Prostate gland (tissue), 2 donors: Measurements from ENCODE around the gene GRID2. TPM values are rescaled to one million over a fixed set of nuclear protein-coding genes. Genes with fewer than 3 reads are reported as not detected.

Source experiments
- DNase-seq: peaks from one replicate; pipeline ENCODE4 v3.0.0-alpha.2; 2019; ENCODE audit warnings: low spot score
- H3K27ac ChIP-seq, 2 donors: fragments of 200-600 bp; sonication (generic); 2 replicates each; pipeline ENCODE4 v1.5.1; 2017 to 2019
- H3K27me3 ChIP-seq: fragments of 200-600 bp; sonication (generic); replicated peaks from 2 replicates; pipeline ENCODE4 v1.5.1; 2019; ENCODE audit not compliant: insufficient read depth
- H3K36me3 ChIP-seq, 2 donors: fragments of 200-600 bp; sonication (generic); 1 replicate in 1 of 2; 2 replicates in 1 of 2; pipeline versions ENCODE4 v1.5.1 to v1.8.1; 2017 to 2019
- H3K4me1 ChIP-seq: fragments of 200-600 bp; sonication (generic); replicated peaks from 2 replicates; pipeline ENCODE4 v1.5.1; 2019
- H3K4me3 ChIP-seq, 2 donors: fragments of 200-600 bp; sonication (generic); 2 replicates each; pipeline ENCODE4 v1.5.1; 2017 to 2019
- H3K9me3 ChIP-seq: fragments of 200-600 bp; sonication (generic); 2 replicates; pipeline ENCODE4 v1.5.1; 2017
- POLR2A ChIP-seq: fragments of 450-650 bp; IDR thresholded peaks from one replicate; pipeline ENCODE4 v1.6.1; 2016; ENCODE audit warnings: antibody characterized with exemption, mild to moderate bottlenecking
- POLR2AphosphoS5 ChIP-seq: sonication (generic); formaldehyde crosslinking; IDR thresholded peaks from one replicate; pipeline ENCODE4 v1.6.1; 2017; ENCODE audit warnings: antibody characterized with exemption
- WGBS: methylation state at CpG from one replicate; pipeline ENCODE4 v1.1.5; 2018; 5-methylcytosine and 5-hydroxymethylcytosine counted together
- intact Hi-C: fragments of 100-400 bp; cut with DNase I; formaldehyde crosslinking; loops from one replicate; pipeline ENCODE4 v1.14.2; 2022
- total RNA-seq, 2 donors: library from RNA; depleted of rRNA; stranded (reverse); fragments of >200 nt; gene quantifications; one replicate each; pipeline ENCODE4 v1.1.0, GENCODE V29; 2016
- TF ChIP-seq, protein P1 (sequence below), 4 experiments: fragments of 200-600 bp in 2 of 4; fragments of 450-650 bp in 2 of 4; sonication (generic) in 2 of 4; IDR thresholded peaks; 1 replicate in 3 of 4; 2 replicates in 1 of 4; pipeline ENCODE4 v1.5.1; 2016 to 2019; ENCODE audit warnings: antibody characterized with exemption in 4 of 4, mild to moderate bottlenecking in 2 of 4, moderate library complexity in 2 of 4

The GRID2 gene
- total RNA-seq, 2 donors from 2014 or later: 0.09 to 11.0 TPM

DNA sequence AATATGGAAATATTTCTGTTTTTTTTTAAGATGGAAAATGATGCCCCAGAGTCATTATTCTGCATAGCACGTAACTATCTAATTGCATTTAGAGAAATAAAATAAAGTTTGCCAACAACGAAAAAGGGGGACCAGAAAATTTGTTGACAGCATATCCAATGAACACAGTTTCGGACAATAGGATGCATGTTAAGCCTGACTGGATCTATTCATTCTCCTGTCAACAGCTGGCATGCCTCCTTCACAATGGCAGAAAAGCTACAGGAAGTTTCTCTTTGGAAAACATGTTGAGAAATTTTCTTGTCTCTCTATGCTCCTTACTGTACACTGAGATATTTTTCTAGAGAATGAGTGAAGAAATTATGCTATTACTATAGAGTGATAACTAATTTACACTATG is 262.5 kb downstream of the GRID2 start:
- WGBS: 92% methylated on average over 3 of the region's 3 CpGs
- no peak overlapping the region for H3K27ac ChIP-seq
- no peak for DNase-seq
- H3K36me3 ChIP-seq: no peaks in the 10 kb centered on the region
- intact Hi-C loops: no loop called here
- no peaks in the 10 kb centered on the region for H3K4me1 ChIP-seq
- no peak overlapping the region for H3K4me3 ChIP-seq
- TF ChIP-seq, protein P1, sequence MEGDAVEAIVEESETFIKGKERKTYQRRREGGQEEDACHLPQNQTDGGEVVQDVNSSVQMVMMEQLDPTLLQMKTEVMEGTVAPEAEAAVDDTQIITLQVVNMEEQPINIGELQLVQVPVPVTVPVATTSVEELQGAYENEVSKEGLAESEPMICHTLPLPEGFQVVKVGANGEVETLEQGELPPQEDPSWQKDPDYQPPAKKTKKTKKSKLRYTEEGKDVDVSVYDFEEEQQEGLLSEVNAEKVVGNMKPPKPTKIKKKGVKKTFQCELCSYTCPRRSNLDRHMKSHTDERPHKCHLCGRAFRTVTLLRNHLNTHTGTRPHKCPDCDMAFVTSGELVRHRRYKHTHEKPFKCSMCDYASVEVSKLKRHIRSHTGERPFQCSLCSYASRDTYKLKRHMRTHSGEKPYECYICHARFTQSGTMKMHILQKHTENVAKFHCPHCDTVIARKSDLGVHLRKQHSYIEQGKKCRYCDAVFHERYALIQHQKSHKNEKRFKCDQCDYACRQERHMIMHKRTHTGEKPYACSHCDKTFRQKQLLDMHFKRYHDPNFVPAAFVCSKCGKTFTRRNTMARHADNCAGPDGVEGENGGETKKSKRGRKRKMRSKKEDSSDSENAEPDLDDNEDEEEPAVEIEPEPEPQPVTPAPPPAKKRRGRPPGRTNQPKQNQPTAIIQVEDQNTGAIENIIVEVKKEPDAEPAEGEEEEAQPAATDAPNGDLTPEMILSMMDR (IDR thresholded peaks at IDR 0.05): no peak
- H3K9me3 ChIP-seq: no peaks in the 10 kb centered on the region
- no peaks in the 10 kb centered on the region for H3K27me3 ChIP-seq

DNA sequence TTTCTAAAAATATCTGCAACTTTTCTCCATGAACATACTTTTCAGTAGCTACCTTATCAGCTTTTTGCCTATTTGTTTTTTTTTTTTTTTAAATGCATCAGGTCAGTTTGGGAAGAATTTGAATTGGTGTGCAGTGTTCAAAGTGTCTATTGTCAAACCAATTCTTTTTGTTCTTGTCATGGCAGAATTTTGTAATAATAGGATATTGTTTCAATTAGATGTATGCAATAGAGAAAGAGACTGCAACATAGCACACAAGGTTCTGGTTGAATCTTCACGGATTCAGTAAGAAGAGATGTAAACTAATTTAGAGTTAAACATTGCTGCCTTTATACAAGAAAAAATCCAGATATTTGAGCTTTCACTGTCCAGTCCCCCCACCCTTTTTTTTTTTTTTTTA is 277.1 kb downstream of the GRID2 start:
- WGBS: 47% methylated on average over 1 of the region's 1 CpG
- Histone ChIP-seq H3K4me3 (no peak overlapping the region), H3K27ac (no peak overlapping the region), H3K36me3 (no peaks in the 10 kb centered on the region), H3K4me1 (no peaks in the 10 kb centered on the region), H3K9me3 (no peaks in the 10 kb centered on the region), H3K27me3 (no peaks in the 10 kb centered on the region)
- DNase-seq: no peak
- TF ChIP-seq, protein P1 (IDR thresholded peaks at IDR 0.05): no peak
- TF ChIP-seq POLR2AphosphoS5 (no peak), POLR2A (no peak)
- intact Hi-C loops: no loop called here

DNA sequence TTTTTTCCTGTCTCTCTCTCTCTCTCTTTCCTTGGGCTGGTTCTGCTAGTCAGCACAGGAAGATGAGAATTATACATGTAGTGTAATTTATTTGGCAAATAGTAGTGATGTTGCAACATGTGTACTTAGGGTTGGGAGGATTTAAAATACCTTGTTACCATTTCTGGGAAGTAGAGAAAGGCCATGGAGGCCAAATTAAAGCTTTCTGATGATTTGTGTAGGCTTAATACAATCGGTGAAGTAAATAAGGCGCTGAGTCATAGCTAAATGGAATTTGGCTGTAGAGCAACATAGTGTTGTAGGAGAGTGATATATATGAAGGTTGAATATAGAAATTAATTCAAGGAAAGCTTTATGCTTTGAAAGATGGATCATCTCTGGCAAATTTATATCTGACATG is 295.3 kb downstream of the GRID2 start:
- H3K36me3 ChIP-seq: no peaks in the 10 kb centered on the region
- WGBS: 76% methylated on average over 2 of the region's 2 CpGs

DNA sequence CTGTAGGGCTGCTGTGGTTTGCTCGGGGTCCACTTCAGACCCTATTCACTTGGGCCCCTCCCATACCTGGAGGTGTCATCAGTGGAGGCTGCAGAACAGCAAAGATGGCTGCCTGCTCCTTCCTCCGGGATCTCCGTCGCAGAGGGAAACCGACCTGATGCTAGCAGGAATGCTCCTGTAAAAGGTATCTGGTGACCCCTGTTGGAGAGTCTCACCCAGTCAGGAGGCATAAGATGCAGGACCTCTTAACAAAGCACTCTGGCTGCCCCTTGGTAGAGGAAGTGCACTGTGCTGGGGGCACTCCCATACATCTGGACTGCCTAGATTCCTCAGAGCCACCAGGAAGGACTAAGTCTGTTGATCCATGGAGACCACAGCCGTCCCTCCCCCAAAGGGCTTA is 296.9 kb downstream of the GRID2 start:
- Histone ChIP-seq H3K4me3 (no peak overlapping the region), H3K36me3 (no peaks in the 10 kb centered on the region), H3K27me3 (no peaks in the 10 kb centered on the region), H3K27ac (no peak overlapping the region), H3K9me3 (no peaks in the 10 kb centered on the region), H3K4me1 (no peaks in the 10 kb centered on the region)
- 85% methylated on average over 6 of the region's 6 CpGs for WGBS
- TF ChIP-seq POLR2AphosphoS5 (no peak), POLR2A (no peak)
- TF ChIP-seq, protein P1 (IDR thresholded peaks at IDR 0.05): no peak
- no peak for DNase-seq
- intact Hi-C loops: no loop called here

More for the DNA sequence above, 295.3 kb downstream of the GRID2 start:
- H3K4me3 ChIP-seq: no peak overlapping the region
- no peaks in the 10 kb centered on the region for H3K9me3 ChIP-seq
- H3K27ac ChIP-seq: no peak overlapping the region
- H3K27me3 ChIP-seq: no peaks in the 10 kb centered on the region
- intact Hi-C loops: no loop called here
- no peaks in the 10 kb centered on the region for H3K4me1 ChIP-seq
- no peak for DNase-seq
- TF ChIP-seq POLR2A: no peak
- no peak for TF ChIP-seq POLR2AphosphoS5
- TF ChIP-seq, protein P1 (IDR thresholded peaks at IDR 0.05): no peak

DNA sequence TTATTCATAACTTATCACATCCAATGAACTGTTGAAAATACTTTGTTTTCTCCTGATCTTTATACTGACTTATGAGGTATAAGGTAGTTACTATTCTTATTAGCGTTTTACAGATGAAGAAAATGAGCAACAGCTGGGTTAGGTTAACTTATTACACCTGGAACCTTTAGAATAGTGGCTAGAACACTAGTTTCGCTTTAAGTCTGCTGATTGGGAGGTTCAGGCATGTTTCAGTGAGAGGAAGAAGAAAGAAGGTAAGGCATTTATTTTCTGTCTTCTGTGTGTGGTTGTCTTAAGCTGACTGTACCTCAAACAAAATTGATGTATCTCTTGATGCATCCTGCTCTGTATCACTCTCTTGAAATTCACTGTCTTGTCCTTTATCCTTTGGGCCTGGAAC is 302.5 kb downstream of the GRID2 start:
- 79% methylated on average over 2 of the region's 2 CpGs for WGBS
- Histone ChIP-seq H3K36me3 (no peaks in the 10 kb centered on the region), H3K9me3 (no peaks in the 10 kb centered on the region), H3K4me1 (no peaks in the 10 kb centered on the region), H3K27me3 (no peaks in the 10 kb centered on the region), H3K4me3 (no peak overlapping the region), H3K27ac (no peak overlapping the region)
- DNase-seq: no peak
- TF ChIP-seq, protein P1 (IDR thresholded peaks at IDR 0.05): no peak
- no peak for TF ChIP-seq POLR2A
- TF ChIP-seq POLR2AphosphoS5: no peak
- intact Hi-C loops: no loop called here
